Tibial nerve (tissue), 4 donors: ENCODE results near the gene COQ3.

ENCODE experiments used
- CTCF ChIP-seq, 5 experiments: fragments of 200-600 bp in 3 of 5; fragments of 450-650 bp in 2 of 5; sonication (generic) in 3 of 5; IDR thresholded peaks; one replicate each; pipeline ENCODE4 v1.5.1; 2016 to 2019; ENCODE audit warnings: antibody characterized with exemption in 5 of 5, mild to moderate bottlenecking in 3 of 5, moderate library complexity in 2 of 5
- EP300 ChIP-seq, 2 donors: sonication (generic); formaldehyde crosslinking; IDR thresholded peaks; one replicate each; pipeline ENCODE4 v1.6.1; 2017; ENCODE audit warnings: antibody characterized with exemption in 2 of 2, mild to moderate bottlenecking in 1 of 2

- TF ChIP-seq CTCF (IDR thresholded peaks at IDR 0.05) = no peak
- no peak for TF ChIP-seq EP300 (IDR thresholded peaks at IDR 0.05)
These were observed 44.5 kb downstream of the COQ3 start, which contains the start of gene FAXC for GRCh38 chr6:99349171-99350141.
